IMR-90 (cell line): ENCODE data around the gene ADPRM. TPM values are rescaled to one million over a fixed set of nuclear protein-coding genes. Genes with fewer than 3 reads are reported as not detected.

ENCODE experiments used
- ATAC-seq: fragments of 200-7000 bp; cut with Tn5 transposase; 2 replicates; pipeline ENCODE4 v1.9.1; 2020; ENCODE audit warnings: low read depth, mild to moderate bottlenecking, moderate library complexity
- BruUV-seq: library from RNA; stranded (reverse); fragments of 400-500 nt; replicated peaks from 2 replicates; lab custom pipeline; 2021; lab: Mats Ljungman, UMichigan
- CTCF ChIA-PET: fragments of 300-600 bp; formaldehyde crosslinking; extraction: SDS; loops from one replicate; lab custom pipeline; 2021; ENCODE audit warnings: antibody characterized with exemption; lab: Yijun Ruan, JAX
- POLR2A ChIA-PET: fragments of 300-600 bp; sonication (Branson Sonifier 250); formaldehyde crosslinking; loops from one replicate; lab custom pipeline; 2022; ENCODE audit warnings: antibody characterized with exemption; ENCODE audit not compliant: unreplicated experiment; lab: Charles Lee
- DNase-seq: peaks from one replicate; pipeline ENCODE4 v3.0.0; 2013
- H2AFZ ChIP-seq: replicated peaks from 2 replicates; pipeline ENCODE3; 2013; ENCODE audit warnings: low read length, mild to moderate bottlenecking; ENCODE audit not compliant: poor library complexity
- H2AK5ac ChIP-seq: 2 replicates; pipeline ENCODE4 v1.6.1; 2013; ENCODE audit warnings: low read depth, low read length, inconsistent platforms
- H2AK9ac ChIP-seq: replicated peaks from 2 replicates; pipeline ENCODE3; 2013; ENCODE audit warnings: mild to moderate bottlenecking, low read depth, low read length, moderate library complexity; ENCODE audit not compliant: poor library complexity
- H2BK120ac ChIP-seq: 2 replicates; pipeline ENCODE4 v1.6.1; 2013; ENCODE audit warnings: low read depth, low read length, inconsistent platforms
- H2BK15ac ChIP-seq: 3 replicates; pipeline ENCODE4 v1.6.1; 2013; ENCODE audit warnings: low read depth, low read length, inconsistent platforms
- H2BK20ac ChIP-seq: 2 replicates; pipeline ENCODE4 v1.6.1; 2013; ENCODE audit warnings: low read depth, mild to moderate bottlenecking, inconsistent platforms, low read length, moderate library complexity
- H2BK5ac ChIP-seq: 2 replicates; pipeline ENCODE4 v1.6.1; 2013; ENCODE audit warnings: mild to moderate bottlenecking, low read depth, low read length, inconsistent platforms; ENCODE audit not compliant: poor library complexity, severe bottlenecking
- H3K14ac ChIP-seq: replicated peaks from 2 replicates; pipeline ENCODE4 v1.6.1; 2013; ENCODE audit warnings: low read depth, low read length, inconsistent platforms
- H3K18ac ChIP-seq: 2 replicates; pipeline ENCODE4 v1.6.1; 2013; ENCODE audit warnings: low read depth, low read length, control low read depth
- H3K23ac ChIP-seq: 2 replicates; pipeline ENCODE4 v1.6.1; 2013; ENCODE audit warnings: low read depth, low read length, inconsistent platforms
- H3K27ac ChIP-seq: 2 replicates; pipeline ENCODE4 v1.5.1; 2013; ENCODE audit warnings: mild to moderate bottlenecking, control low read depth, low read length; ENCODE audit not compliant: insufficient read depth
- H3K27me3 ChIP-seq: 2 replicates; pipeline ENCODE4 v1.6.1; 2013; ENCODE audit warnings: low read length; ENCODE audit not compliant: control insufficient read depth, insufficient read depth
- H3K36me3 ChIP-seq: 2 replicates; pipeline ENCODE4 v1.6.1; 2013; ENCODE audit warnings: low read length, mixed read lengths; ENCODE audit not compliant: control insufficient read depth, insufficient read depth
- H3K4ac ChIP-seq: 2 replicates; pipeline ENCODE4 v1.6.1; 2013; ENCODE audit warnings: low read depth, low read length, inconsistent platforms
- H3K4me1 ChIP-seq: 2 replicates; pipeline ENCODE4 v1.6.1; 2013; ENCODE audit warnings: low read length, mixed read lengths; ENCODE audit not compliant: control insufficient read depth, insufficient read depth
- H3K4me2 ChIP-seq: 2 replicates; pipeline ENCODE4 v1.6.1; 2013; ENCODE audit warnings: low read depth, mild to moderate bottlenecking, control low read depth, low read length, moderate library complexity
- H3K4me3 ChIP-seq: 2 replicates; pipeline ENCODE4 v1.5.1; 2013; ENCODE audit warnings: low read depth, mild to moderate bottlenecking, control low read depth, low read length, moderate library complexity; ENCODE audit not compliant: insufficient read depth
- H3K56ac ChIP-seq: 2 replicates; pipeline ENCODE4 v1.6.1; 2013; ENCODE audit warnings: low read length, inconsistent platforms; ENCODE audit not compliant: insufficient read depth; ENCODE audit errors: extremely low read depth
- H3K79me1 ChIP-seq, 2 experiments: 2 replicates each; pipeline ENCODE4 v1.6.1; 2013; ENCODE audit warnings: low read length in 2 of 2, inconsistent platforms in 1 of 2, low read depth in 1 of 2
- H3K9ac ChIP-seq: 2 replicates; pipeline ENCODE4 v1.6.1; 2013; ENCODE audit warnings: low read depth, low read length, control low read depth
- H3K9me1 ChIP-seq: 2 replicates; pipeline ENCODE4 v1.6.1; 2013; ENCODE audit warnings: low read length, inconsistent platforms; ENCODE audit not compliant: insufficient read depth
- H3K9me3 ChIP-seq: 2 replicates; pipeline ENCODE4 v1.6.1; 2013; ENCODE audit warnings: low read length; ENCODE audit not compliant: control insufficient read depth, insufficient read depth
- H4K20me1 ChIP-seq: 2 replicates; pipeline ENCODE4 v1.6.1; 2013; ENCODE audit warnings: low read length, inconsistent platforms; ENCODE audit not compliant: insufficient read depth
- H4K5ac ChIP-seq: 2 replicates; pipeline ENCODE4 v1.6.1; 2013; ENCODE audit warnings: mild to moderate bottlenecking, low read depth, low read length, control low read depth
- H4K8ac ChIP-seq, 2 experiments: 2 replicates each; pipeline ENCODE4 v1.6.1; 2013; ENCODE audit warnings: low read depth in 2 of 2, low read length in 2 of 2, control low read depth in 1 of 2, inconsistent platforms in 1 of 2
- H4K91ac ChIP-seq: 2 replicates; pipeline ENCODE4 v1.6.1; 2013; ENCODE audit warnings: low read depth, low read length, inconsistent platforms; ENCODE audit not compliant: insufficient read depth
- MXI1 ChIP-seq: IDR thresholded peaks from 2 replicates; pipeline ENCODE4 v1.6.1; 2012; ENCODE audit warnings: low read depth, mild to moderate bottlenecking, low read length, moderate library complexity, borderline replicate concordance
- NFE2L2 ChIP-seq: fragments of 150-350 bp; IDR thresholded peaks from 2 replicates; pipeline ENCODE4 v1.6.1; 2016; ENCODE audit warnings: low read depth, mild to moderate bottlenecking, low read length
- WGBS, 2 experiments: methylation state at CpG; one replicate each; pipeline versions ENCODE4 v1.1.5 to v1.1.7; 2013; ENCODE audit warnings: missing lambda C conversion rate in 2 of 2; ENCODE audit not compliant: insufficient read length in 1 of 2; ENCODE audit errors: extremely low coverage in 2 of 2; 5-methylcytosine and 5-hydroxymethylcytosine counted together
- dilution Hi-C: fragments of 300-500 bp; cut with HindIII; formaldehyde crosslinking; loops from one replicate; pipeline ENCODE4 v1.14.3; 2018; ENCODE audit warnings: low sequenced_read_pairs; ENCODE audit not compliant: unreplicated experiment
- in situ Hi-C: fragments of 300-500 bp; cut with MboI; formaldehyde crosslinking; loops from 3 replicates; pipeline ENCODE4 v1.14.3; 2019; ENCODE audit warnings: low sequenced_read_pairs, inconsistent platforms, mixed read lengths
- intact Hi-C: fragments of 100-400 bp; cut with micrococcal nuclease; formaldehyde crosslinking; loops from 2 replicates; pipeline ENCODE4 v1.10.0; 2022
- polyA plus RNA-seq, 3 experiments: library from polyadenylated mRNA; depleted of rRNA; stranded (reverse); fragments of >200 nt; gene quantifications; 2 replicates each; pipeline ENCODE4 v1.2.3, GENCODE V29; 2012; ENCODE audit warnings: low replicate concordance in 1 of 3
- total RNA-seq: library from RNA; depleted of rRNA; stranded (reverse); fragments of >200 nt; gene quantifications from 2 replicates; pipeline ENCODE4 v1.2.3, GENCODE V29; 2012

ADPRM gene
- total and polyA plus RNA-seq, 2 of the 4 experiments (the other 2 are of a cell fraction), result 7.4 to 12.2 TPM

- Histone ChIP-seq H4K8ac (no peak overlapping the region), H3K79me1 (no peaks in the 10 kb centered on the region), H2AK9ac (no peak overlapping the region), H2AK5ac (no peak overlapping the region), H3K18ac (no peak overlapping the region), H3K27me3 (peaks cover 4% of the 10 kb centered on the region; the same call in 1 of the 2 replicates), H2BK120ac (no peak overlapping the region), H2BK15ac (no peak overlapping the region), H3K36me3 (no peaks in the 10 kb centered on the region), H3K56ac (no peak overlapping the region), H3K4me2 (no peak overlapping the region), H2BK5ac (no peak overlapping the region), H3K27ac (no peak overlapping the region), H4K5ac (no peak overlapping the region), H3K4me3 (no peak overlapping the region), H3K4me1 (no peaks in the 10 kb centered on the region), H2BK20ac (no peak overlapping the region), H3K4ac (no peak overlapping the region), H3K23ac (no peak overlapping the region), H3K9me3 (no peaks in the 10 kb centered on the region), H2AFZ (no peak overlapping the region), H3K9me1 (no peaks in the 10 kb centered on the region), H4K91ac (no peak overlapping the region), H3K9ac (no peak overlapping the region), H3K14ac (no peak overlapping the region), H4K20me1 (no peaks in the 10 kb centered on the region)
- POLR2A ChIA-PET, result no interaction called here
- BruUV-seq, result no TSS peak
- in situ Hi-C loops (no loop called here), intact Hi-C loops (no loop called here), dilution Hi-C loops (no loop called here)
- TF ChIP-seq NFE2L2 (no peak), MXI1 (no peak)
- no peak for ATAC-seq
- CTCF ChIA-PET, result no interaction called here
- DNase-seq, result no peak
- 60% methylated on average over 1 of the region's 3 CpGs; no CpG with 5 or more reads in 1 of the 2 experiments for WGBS, 2 experiments
These were observed 58.3 kb downstream of the ADPRM start for GRCh38 chr17:10755592-10756127.
